Stimulated activated naive CD8-positive, alpha-beta T cell treated with anti-CD3 and anti-CD28 coated beads, Interleukin-15, Interleukin-2, amounts not matched to agents 100 U/mL and 50 U/mL, for 24 hours (primary cell): Measurements from ENCODE around the gene C1orf167.
A peak's percentile ranks its signal among the peaks of the same experiment; 100 is the strongest.

ENCODE experiments used
- ATAC-seq: fragments of 150-1000 bp; cut with Tn5 transposase; one replicate; pipeline ENCODE4 v1.10.0; 2021
- DNase-seq: peaks from one replicate; pipeline ENCODE4 v3.0.0; 2021

Gene C1orf167

DNA sequence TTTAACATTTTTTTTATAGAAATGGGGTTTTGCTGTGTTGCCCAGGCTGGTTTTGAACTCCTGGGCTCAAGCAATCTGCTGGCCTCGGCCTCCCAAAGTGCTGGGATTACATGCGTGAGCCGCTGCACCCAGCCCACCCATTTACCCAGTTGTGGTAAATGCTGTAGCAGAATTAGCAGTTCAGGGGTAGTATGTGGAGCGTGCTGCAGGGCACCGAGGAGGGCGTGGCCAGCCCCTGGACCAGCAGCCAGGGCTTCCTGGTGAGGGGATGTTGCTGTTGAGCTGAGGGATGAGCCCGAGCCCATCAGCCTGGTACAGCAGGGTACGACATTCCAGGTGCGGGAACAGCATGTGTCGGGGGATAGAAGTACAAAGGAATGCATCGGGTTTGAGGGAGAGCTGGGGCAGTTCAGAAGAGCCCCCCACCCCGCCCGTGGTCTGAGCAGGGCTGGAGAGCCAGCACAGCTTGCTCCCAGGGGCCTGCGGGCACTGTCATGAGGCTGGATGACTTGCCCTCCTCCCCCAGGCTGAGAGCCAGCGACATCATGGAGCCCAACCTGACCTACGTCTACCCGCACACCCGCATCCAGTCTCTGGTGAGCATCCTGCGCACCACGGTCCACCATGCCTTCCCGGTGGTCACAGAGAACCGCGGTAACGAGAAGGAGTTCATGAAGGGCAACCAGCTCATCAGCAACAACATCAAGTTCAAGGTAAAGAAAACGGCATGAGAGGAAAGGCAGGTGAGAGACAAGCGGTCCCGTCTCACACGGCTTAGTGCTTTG lies 73.6 kb downstream of the C1orf167 start:
- DNase-seq, result no peak

DNA sequence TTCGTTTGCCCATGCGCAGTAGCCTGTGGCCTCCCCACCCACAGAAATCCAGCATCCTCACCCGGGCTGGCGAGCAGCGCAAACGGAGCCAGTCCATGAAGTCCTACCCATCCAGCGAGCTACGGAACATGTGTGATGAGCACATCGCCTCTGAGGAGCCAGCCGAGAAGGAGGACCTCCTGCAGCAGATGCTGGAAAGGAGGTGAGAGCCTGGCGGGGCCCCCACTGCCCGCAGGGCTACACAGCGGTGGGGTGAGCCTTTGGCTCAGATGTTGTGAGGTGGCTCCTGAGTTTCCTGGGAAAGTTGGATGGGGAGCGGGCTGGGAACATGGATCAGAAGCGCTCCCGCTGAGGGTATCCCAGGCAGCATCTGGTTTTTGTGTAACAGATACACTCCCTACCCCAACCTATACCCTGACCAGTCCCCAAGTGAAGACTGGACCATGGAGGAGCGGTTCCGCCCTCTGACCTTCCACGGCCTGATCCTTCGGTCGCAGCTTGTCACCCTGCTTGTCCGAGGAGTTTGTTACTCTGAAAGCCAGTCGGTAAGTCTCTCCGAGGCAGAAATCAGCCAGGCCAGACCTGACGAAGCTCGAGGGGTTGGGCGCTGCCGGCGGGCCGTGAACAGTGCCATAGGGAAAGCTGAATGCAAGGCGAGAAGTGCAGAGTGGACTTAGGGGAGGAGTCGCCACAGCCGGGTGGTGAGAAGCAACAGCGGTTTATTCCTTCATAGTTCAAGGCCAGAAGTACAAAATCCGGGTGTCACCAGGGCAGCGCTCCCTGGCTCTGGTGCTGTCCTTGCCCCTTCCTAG lies 75.2 kb downstream of the C1orf167 start:
- DNase-seq, result no peak
- no peak for ATAC-seq

More for the DNA sequence above, 73.6 kb downstream of the C1orf167 start:
- ATAC-seq, result no peak

DNA sequence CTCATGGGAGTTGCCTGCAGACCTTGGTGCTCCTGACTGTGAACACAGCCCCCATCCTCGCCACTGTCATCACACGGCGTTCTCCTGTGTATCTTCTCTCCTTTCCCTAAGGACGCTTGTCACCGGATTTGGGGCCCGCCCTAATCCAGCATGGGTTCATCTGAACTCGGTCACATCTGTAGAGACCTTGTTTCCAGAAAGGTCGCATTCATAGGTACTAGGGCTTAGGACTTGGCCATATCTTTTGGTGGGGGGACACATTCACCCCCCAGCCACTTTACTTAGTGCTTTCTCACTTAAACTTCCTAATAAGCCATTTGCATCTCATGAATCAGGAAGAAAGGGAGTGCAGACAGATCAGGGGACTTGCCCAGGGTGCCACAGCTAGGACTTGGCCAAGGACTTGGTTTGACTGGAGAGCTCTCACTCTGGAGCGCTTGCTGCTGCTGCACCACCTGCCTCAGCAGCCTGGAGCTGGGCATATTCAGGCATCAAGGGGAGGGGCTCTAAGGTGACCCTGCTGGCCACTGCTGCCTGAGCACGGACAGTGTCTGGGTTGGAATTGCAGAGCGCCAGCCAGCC lies 75.9 kb downstream of the C1orf167 start:
- ATAC-seq, result no peak
- no peak for DNase-seq

DNA sequence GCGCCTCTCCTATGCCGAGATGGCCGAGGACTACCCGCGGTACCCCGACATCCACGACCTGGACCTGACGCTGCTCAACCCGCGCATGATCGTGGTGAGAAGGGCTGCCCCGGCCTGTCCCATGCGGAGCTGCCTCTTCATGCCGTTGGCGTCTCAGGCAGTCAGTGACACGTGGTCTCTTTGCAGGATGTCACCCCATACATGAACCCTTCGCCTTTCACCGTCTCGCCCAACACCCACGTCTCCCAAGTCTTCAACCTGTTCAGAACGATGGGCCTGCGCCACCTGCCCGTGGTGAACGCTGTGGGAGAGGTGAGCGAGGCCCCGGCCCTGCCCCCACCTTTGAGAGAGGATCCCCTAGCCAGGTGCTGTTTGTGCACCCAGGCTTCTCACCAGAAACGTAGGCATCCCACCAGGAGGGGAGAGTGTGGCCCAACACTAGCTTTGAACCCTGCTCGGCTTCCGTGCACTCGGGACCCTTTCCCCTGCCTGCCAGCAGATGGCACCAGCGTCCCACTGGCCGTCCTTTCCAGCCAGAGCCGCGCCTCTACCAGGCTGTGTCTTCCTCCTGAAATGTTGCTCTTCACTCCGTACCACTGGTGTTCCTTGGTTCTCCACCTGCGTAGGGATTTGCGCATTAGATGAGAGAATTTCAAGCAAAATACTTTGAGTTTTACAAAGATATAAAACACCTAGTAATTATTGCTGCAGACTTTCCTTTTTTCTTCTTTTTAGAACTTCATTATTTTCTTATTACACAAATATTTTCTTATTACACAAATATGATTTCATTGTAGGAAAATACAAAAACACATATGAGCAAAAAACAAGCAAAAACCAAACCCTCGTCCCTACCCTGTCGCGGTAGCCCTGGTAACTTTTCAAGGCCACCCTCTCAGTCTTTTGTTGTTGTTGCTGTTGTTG lies 76.6 kb downstream of the C1orf167 start:
- ATAC-seq (peak; percentile 73), DNase-seq (peak; percentile 79)
